A673 (cell line): ENCODE measurements around the gene GCAT. TPM values are rescaled to one million over a fixed set of nuclear protein-coding genes. Genes with fewer than 3 reads are reported as not detected.

Experiments used
- BruUV-seq: library from RNA; stranded (reverse); fragments of 400-500 nt; replicated peaks from 2 replicates; lab custom pipeline; 2021; lab: Mats Ljungman, UMichigan
- CTCF ChIA-PET: fragments of 300-600 bp; sonication (Branson Sonifier 250); formaldehyde crosslinking; loops from one replicate; lab custom pipeline; 2022; ENCODE audit warnings: antibody characterized with exemption; lab: Charles Lee
- POLR2A ChIA-PET: fragments of 300-600 bp; sonication (Branson Sonifier 250); formaldehyde crosslinking; loops from one replicate; lab custom pipeline; 2022; ENCODE audit warnings: antibody characterized with exemption; ENCODE audit not compliant: low non-redundant PET; lab: Charles Lee
- DNase-seq: peaks from one replicate; pipeline ENCODE4 v3.0.0-alpha.2; 2015; ENCODE audit warnings: low spot score
- H3K27ac ChIP-seq: fragments of 200-600 bp; sonication (generic); 2 replicates; pipeline ENCODE4 v1.5.1; 2016; ENCODE audit warnings: mixed run types, low read depth, mild to moderate bottlenecking, mixed read lengths, antibody characterized with exemption, low read length; ENCODE audit not compliant: poor library complexity, severe bottlenecking
- H3K27me3 ChIP-seq: fragments of 200-600 bp; sonication (generic); replicated peaks from 2 replicates; pipeline ENCODE4 v1.6.1; 2017; ENCODE audit warnings: mixed run types, low read depth, mild to moderate bottlenecking, mixed read lengths, antibody characterized with exemption, low read length; ENCODE audit not compliant: insufficient read depth, poor library complexity
- H3K36me3 ChIP-seq: fragments of 200-600 bp; sonication (generic); 2 replicates; pipeline ENCODE4 v1.6.1; 2016; ENCODE audit warnings: mixed run types, mild to moderate bottlenecking, mixed read lengths, antibody characterized with exemption, low read length; ENCODE audit not compliant: insufficient read depth, poor library complexity, severe bottlenecking
- H3K4me1 ChIP-seq: fragments of 200-600 bp; sonication (generic); 2 replicates; pipeline ENCODE4 v1.6.1; 2017; ENCODE audit warnings: mixed run types, mild to moderate bottlenecking, mixed read lengths, antibody characterized with exemption, low read length; ENCODE audit not compliant: insufficient read depth, poor library complexity, severe bottlenecking
- H3K4me3 ChIP-seq: fragments of 200-600 bp; sonication (generic); 2 replicates; pipeline ENCODE4 v1.5.1; 2016; ENCODE audit warnings: low read depth, mixed run types, mild to moderate bottlenecking, mixed read lengths, low read length; ENCODE audit not compliant: poor library complexity, severe bottlenecking
- H3K9me3 ChIP-seq: fragments of 200-600 bp; sonication (generic); 2 replicates; pipeline ENCODE4 v1.6.1; 2016; ENCODE audit warnings: mixed run types, low read depth, mild to moderate bottlenecking, mixed read lengths, antibody characterized with exemption, low read length; ENCODE audit not compliant: poor library complexity, severe bottlenecking
- EZH2 ChIP-seq: fragments of 200-600 bp; sonication (generic); IDR thresholded peaks from 2 replicates; pipeline ENCODE4 v1.6.1; 2017; ENCODE audit warnings: borderline replicate concordance, low read depth, mild to moderate bottlenecking, mixed read lengths, antibody characterized with exemption, low read length; ENCODE audit not compliant: poor library complexity, severe bottlenecking
- intact Hi-C: fragments of 100-400 bp; cut with micrococcal nuclease; formaldehyde crosslinking; loops from one replicate; pipeline ENCODE4 v1.10.0; 2022; ENCODE audit not compliant: unreplicated experiment
- total RNA-seq: library from RNA; stranded (reverse); gene quantifications from 2 replicates; pipeline ENCODE4 v1.2.3, GENCODE V29; 2021
- TF ChIP-seq, protein P1 (sequence below): fragments of 300-800, 200-600 bp; sonication (generic); conservative IDR thresholded peaks from 2 replicates; pipeline ENCODE4 v1.5.1; 2017; ENCODE audit warnings: low read depth, mild to moderate bottlenecking, antibody characterized with exemption, low read length, moderate library complexity, mixed read lengths

Gene GCAT
- total RNA-seq, 1 experiment from 2014 or later, result 21.4 TPM

DNA sequence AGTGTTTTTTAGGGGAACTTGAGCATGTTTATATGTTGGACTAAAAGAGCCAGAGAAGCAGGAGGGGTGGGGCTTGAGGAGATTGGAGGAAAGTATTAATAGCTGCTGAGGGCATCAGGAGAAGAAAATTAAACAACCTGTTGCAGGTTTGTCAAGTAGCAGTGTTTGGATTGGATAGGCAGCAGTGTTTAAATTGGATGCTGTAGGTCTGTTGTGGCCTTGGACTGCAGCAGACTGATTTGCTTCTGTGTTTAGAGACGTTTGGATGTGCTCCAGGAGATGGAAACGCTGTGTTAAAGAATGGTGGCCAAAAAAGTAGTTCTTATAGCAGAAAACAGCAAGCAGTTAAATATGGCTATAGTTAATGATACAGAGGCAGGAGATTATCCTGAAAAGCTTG lies 47.2 kb downstream of the GCAT start:
- no peak for TF ChIP-seq EZH2
- TF ChIP-seq, protein P1, sequence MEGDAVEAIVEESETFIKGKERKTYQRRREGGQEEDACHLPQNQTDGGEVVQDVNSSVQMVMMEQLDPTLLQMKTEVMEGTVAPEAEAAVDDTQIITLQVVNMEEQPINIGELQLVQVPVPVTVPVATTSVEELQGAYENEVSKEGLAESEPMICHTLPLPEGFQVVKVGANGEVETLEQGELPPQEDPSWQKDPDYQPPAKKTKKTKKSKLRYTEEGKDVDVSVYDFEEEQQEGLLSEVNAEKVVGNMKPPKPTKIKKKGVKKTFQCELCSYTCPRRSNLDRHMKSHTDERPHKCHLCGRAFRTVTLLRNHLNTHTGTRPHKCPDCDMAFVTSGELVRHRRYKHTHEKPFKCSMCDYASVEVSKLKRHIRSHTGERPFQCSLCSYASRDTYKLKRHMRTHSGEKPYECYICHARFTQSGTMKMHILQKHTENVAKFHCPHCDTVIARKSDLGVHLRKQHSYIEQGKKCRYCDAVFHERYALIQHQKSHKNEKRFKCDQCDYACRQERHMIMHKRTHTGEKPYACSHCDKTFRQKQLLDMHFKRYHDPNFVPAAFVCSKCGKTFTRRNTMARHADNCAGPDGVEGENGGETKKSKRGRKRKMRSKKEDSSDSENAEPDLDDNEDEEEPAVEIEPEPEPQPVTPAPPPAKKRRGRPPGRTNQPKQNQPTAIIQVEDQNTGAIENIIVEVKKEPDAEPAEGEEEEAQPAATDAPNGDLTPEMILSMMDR, result no peak
- no peak for DNase-seq
- no peaks in the 10 kb centered on the region for H3K27me3 ChIP-seq
- H3K9me3 ChIP-seq, result no peaks in the 10 kb centered on the region
- no peak overlapping the region for H3K4me3 ChIP-seq
- BruUV-seq, result no TSS peak
- ChIA-PET CTCF (no interaction called here), POLR2A (no interaction called here)
- H3K4me1 ChIP-seq, result peaks cover 9% of the 10 kb centered on the region
- H3K36me3 ChIP-seq, result peaks cover 97% of the 10 kb centered on the region
- H3K27ac ChIP-seq, result no peak overlapping the region
- intact Hi-C loops, result no loop called here

DNA sequence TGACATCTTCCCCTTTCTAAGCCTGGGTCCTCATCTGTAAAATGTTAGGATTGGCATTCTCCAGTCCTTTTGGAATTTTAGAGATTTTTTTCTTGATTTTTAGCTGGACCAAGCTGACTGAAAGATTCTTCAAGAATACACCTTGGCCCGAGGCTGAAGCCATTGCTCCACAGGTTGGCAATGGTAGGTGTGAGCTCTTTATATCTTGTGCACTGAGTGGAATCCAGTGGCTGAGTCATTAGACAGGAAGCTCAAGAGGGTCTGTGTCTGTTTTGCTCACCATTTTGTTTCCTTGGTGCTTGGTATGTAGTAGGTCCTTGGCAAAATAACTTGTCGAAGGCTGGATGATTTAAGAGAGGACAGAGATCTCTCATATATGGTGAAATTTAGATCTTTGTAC lies 47.7 kb downstream of the GCAT start:
- intact Hi-C loops, result no loop called here
- no TSS peak for BruUV-seq

DNA sequence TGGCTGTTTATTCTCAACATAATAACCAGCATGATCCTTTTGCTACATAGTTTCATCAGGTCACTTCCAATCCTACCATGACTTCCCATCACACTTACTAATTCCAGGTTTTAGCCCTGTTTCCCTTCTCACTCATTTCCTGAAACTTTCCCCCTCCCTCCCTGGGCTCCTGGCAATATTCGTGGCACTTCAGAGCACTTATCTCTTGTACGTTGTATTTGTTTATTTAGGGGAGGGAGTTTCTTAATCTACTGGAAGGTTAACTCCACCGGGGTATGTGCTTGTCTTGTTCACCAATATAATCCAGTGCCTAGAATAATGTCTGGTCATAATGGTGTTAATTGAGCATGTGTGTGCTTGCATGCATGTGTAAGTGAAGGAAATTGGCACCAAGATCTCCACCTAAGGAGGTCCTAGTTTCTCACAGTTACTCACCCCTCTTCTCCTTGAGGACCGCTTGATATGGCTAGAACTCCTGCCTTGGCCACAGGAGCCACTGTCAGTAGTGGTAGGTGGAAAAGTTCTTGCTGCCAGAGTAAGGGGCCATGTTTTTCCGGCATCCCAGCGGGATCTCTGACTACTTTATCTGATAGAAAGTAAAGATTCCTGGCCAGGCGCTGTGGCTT lies 53.2 kb downstream of the GCAT start:
- H3K9me3 ChIP-seq, result no peaks in the 10 kb centered on the region
- intact Hi-C loops, result loop anchor here (5.0 kb wide), 1 partner anchor 44 kb away; no protein-coding TSS in a partner anchor
- ChIA-PET POLR2A (no interaction called here), CTCF (no interaction called here)
- H3K27me3 ChIP-seq, result no peaks in the 10 kb centered on the region
- no peak for DNase-seq
- no peak overlapping the region for H3K4me3 ChIP-seq
- H3K4me1 ChIP-seq, result no peaks in the 10 kb centered on the region
- BruUV-seq, result no TSS peak
- TF ChIP-seq EZH2, result no peak
- TF ChIP-seq, protein P1, result no peak
- H3K36me3 ChIP-seq, result peaks cover 98% of the 10 kb centered on the region
- no peak overlapping the region for H3K27ac ChIP-seq

More for the DNA sequence above, 47.7 kb downstream of the GCAT start:
- peaks cover 98% of the 10 kb centered on the region for H3K36me3 ChIP-seq
- H3K4me1 ChIP-seq, result peaks cover 6% of the 10 kb centered on the region
- DNase-seq, result no peak
- H3K9me3 ChIP-seq, result no peaks in the 10 kb centered on the region
- CTCF ChIA-PET, result no interaction called here
- H3K27me3 ChIP-seq, result no peaks in the 10 kb centered on the region
- POLR2A ChIA-PET, result no interaction called here
- H3K27ac ChIP-seq, result no peak overlapping the region
- TF ChIP-seq, protein P1, result no peak
- no peak for TF ChIP-seq EZH2
- no peak overlapping the region for H3K4me3 ChIP-seq
